Vagina (tissue), 2 donors: ENCODE data around the gene OOSP4B. TPM values are rescaled to one million over a fixed set of nuclear protein-coding genes. Genes with fewer than 3 reads are reported as not detected.
"Not testable (repeated sequence)": the region's sequence is repeated elsewhere in the genome, so short reads cannot be mapped to it uniquely, and the experiment has no call there.

ENCODE experiments used
- DNase-seq, 2 donors: peaks; one replicate each; pipeline ENCODE4 v3.0.0-alpha.2; 2017; ENCODE audit errors: extremely low spot score in 2 of 2
- H3K27ac ChIP-seq: fragments of 200-600 bp; sonication (generic); one replicate; pipeline ENCODE4 v1.5.1; 2019
- H3K27me3 ChIP-seq: fragments of 200-600 bp; sonication (generic); one replicate; pipeline ENCODE4 v1.5.1; 2019
- H3K36me3 ChIP-seq, 2 donors: fragments of 200-600 bp; sonication (generic); one replicate each; pipeline ENCODE4 v1.5.1; 2017 to 2019
- H3K4me1 ChIP-seq: fragments of 200-600 bp; sonication (generic); one replicate; pipeline ENCODE4 v1.5.1; 2019
- H3K4me3 ChIP-seq, 2 donors: fragments of 200-600 bp; sonication (generic); 1 replicate in 1 of 2; 2 replicates in 1 of 2; pipeline ENCODE4 v1.5.1; 2016 to 2019
- H3K9me3 ChIP-seq: fragments of 200-600 bp; sonication (generic); one replicate; pipeline ENCODE4 v1.5.1; 2019
- POLR2A ChIP-seq, 2 donors: fragments of 450-650 bp; IDR thresholded peaks; one replicate each; pipeline ENCODE4 v1.6.1; 2017; ENCODE audit warnings: antibody characterized with exemption in 2 of 2, mild to moderate bottlenecking in 2 of 2, moderate library complexity in 2 of 2
- POLR2AphosphoS5 ChIP-seq, 2 donors: sonication (generic); formaldehyde crosslinking; IDR thresholded peaks; one replicate each; pipeline ENCODE4 v1.9.0; 2017; ENCODE audit warnings: antibody characterized with exemption in 2 of 2, mild to moderate bottlenecking in 2 of 2, low read depth in 1 of 2; ENCODE audit not compliant: insufficient read depth in 1 of 2
- intact Hi-C: fragments of 100-400 bp; cut with DNase I; formaldehyde crosslinking; loops from one replicate; pipeline ENCODE4 v1.15.1; 2023
- total RNA-seq: library from RNA; depleted of rRNA; stranded (reverse); fragments of >200 nt; gene quantifications from one replicate; pipeline ENCODE4 v1.2.3, GENCODE V29; 2016
- TF ChIP-seq, protein P1 (sequence below), 3 experiments: fragments of 450-650 bp in 2 of 3; fragments of 200-600 bp in 1 of 3; sonication (generic) in 1 of 3; IDR thresholded peaks; one replicate each; pipeline ENCODE4 v1.5.1; 2017 to 2019; ENCODE audit warnings: antibody characterized with exemption in 3 of 3, mild to moderate bottlenecking in 2 of 3, moderate library complexity in 2 of 3

The OOSP4B gene
- not detected for total RNA-seq

DNA sequence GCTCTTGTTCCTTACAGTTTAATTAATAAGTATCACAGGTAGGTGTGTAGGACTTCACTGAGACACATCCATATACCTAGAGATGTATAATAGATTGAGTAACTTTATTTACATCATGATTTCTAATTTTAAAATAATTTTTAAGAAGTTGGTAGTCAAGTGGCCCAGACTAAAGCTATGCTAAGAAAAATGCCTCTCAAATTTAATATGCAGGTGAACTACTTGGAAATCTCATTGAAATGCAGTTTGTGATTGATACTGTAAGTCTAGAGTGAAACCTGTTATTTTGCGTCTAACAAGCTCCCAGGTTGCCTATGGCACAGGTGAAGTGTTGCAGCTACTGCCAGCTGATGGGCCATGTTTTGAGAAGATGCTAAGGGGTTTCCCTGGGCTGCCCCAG, at the start of gene OOSP4B:
Gene OOSP4B, plus strand, starts transcription at position 301 of the 400 bp plus-strand sequence.
- intact Hi-C loops: no loop called here
- no peak within 1 kb of the TSS for H3K27ac ChIP-seq
- no peak within 1 kb of the TSS for H3K4me3 ChIP-seq
- TF ChIP-seq POLR2AphosphoS5 (IDR thresholded peaks at IDR 0.05; ENCODE audit: insufficient read depth in 1 of 2, low read depth in 1 of 2) (no peak), POLR2A (IDR thresholded peaks at IDR 0.05) (no peak)
- TF ChIP-seq, protein P1, sequence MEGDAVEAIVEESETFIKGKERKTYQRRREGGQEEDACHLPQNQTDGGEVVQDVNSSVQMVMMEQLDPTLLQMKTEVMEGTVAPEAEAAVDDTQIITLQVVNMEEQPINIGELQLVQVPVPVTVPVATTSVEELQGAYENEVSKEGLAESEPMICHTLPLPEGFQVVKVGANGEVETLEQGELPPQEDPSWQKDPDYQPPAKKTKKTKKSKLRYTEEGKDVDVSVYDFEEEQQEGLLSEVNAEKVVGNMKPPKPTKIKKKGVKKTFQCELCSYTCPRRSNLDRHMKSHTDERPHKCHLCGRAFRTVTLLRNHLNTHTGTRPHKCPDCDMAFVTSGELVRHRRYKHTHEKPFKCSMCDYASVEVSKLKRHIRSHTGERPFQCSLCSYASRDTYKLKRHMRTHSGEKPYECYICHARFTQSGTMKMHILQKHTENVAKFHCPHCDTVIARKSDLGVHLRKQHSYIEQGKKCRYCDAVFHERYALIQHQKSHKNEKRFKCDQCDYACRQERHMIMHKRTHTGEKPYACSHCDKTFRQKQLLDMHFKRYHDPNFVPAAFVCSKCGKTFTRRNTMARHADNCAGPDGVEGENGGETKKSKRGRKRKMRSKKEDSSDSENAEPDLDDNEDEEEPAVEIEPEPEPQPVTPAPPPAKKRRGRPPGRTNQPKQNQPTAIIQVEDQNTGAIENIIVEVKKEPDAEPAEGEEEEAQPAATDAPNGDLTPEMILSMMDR (IDR thresholded peaks at IDR 0.05): no peak
- no peaks in the 10 kb centered on the region for H3K4me1 ChIP-seq
- H3K36me3 ChIP-seq: no peaks in the 10 kb centered on the region
- H3K27me3 ChIP-seq: no peaks in the 10 kb centered on the region
- no peak for DNase-seq
- H3K9me3 ChIP-seq: no peaks in the 10 kb centered on the region

DNA sequence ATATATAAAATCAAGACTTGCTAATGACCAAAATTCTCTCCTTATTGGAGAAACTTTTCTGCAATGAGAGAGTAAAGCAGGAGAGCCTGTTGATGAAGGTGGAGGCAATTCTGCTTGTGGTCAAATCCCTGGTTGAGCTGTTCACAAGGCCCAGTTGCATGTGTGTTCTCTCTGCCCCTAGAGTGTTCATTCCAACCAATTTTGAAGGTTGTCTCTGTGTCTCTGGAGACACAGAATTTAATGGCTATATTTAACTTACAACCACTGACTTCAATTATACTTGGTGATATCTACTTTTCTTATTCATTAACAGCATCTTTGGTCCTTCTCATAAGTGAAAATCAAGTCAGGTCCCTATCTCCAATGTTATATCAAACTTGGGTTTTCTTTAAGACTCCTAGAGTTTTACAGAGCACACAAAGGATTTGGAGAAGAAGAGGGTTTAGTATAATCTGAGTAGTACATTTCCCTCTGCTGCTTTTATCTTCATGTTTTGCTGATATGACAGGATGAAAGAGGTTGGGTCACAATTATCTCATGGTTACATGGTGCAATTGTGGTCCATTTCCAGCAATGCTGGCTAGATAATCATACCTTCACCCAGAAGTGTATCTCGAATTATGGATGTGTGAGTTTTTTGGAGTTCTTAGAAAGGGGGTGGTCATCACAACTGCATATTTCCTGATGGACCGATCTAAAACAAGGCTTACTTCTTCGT, 49.1 kb upstream of the OOSP4B start:
- no peak overlapping the region for H3K4me3 ChIP-seq
- no peaks in the 10 kb centered on the region for H3K27me3 ChIP-seq
- H3K4me1 ChIP-seq: no peaks in the 10 kb centered on the region
- no peak for TF ChIP-seq POLR2A (IDR thresholded peaks at IDR 0.05)
- TF ChIP-seq POLR2AphosphoS5 (IDR thresholded peaks at IDR 0.05; ENCODE audit: insufficient read depth in 1 of 2, low read depth in 1 of 2): no peak
- TF ChIP-seq, protein P1 (IDR thresholded peaks at IDR 0.05): no peak
- intact Hi-C loops: no loop called here
- H3K36me3 ChIP-seq: no peaks in the 10 kb centered on the region
- no peaks in the 10 kb centered on the region for H3K9me3 ChIP-seq
- DNase-seq: no peak
- H3K27ac ChIP-seq: no peak overlapping the region

DNA sequence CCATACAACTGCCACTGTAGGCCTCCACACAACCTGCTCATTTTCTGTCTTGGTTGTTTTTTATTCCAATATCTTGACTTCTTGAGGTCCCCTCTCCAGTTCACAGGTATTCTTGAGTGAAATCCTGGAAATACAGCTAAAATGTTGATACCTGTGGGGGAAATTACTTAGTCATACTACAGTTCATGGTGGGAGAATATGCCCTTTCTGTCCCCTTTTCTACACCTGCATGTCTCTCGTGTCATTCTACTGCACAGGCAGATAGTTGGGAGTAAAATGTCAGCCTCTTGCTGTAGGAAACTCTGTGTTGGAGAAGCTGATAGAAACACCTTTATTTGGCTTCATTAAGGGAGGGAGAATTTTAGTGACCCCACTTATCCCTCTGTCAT, 48.6 kb upstream of the OOSP4B start:
- H3K4me3 ChIP-seq: no peak overlapping the region
- intact Hi-C loops: no loop called here
- H3K36me3 ChIP-seq: no peaks in the 10 kb centered on the region
- TF ChIP-seq, protein P1 (IDR thresholded peaks at IDR 0.05): no peak
- no peak for TF ChIP-seq POLR2AphosphoS5 (IDR thresholded peaks at IDR 0.05; ENCODE audit: insufficient read depth in 1 of 2, low read depth in 1 of 2)
- TF ChIP-seq POLR2A (IDR thresholded peaks at IDR 0.05): no peak
- H3K9me3 ChIP-seq: no peaks in the 10 kb centered on the region
- H3K27ac ChIP-seq: no peak overlapping the region
- no peak for DNase-seq
- no peaks in the 10 kb centered on the region for H3K27me3 ChIP-seq
- H3K4me1 ChIP-seq: no peaks in the 10 kb centered on the region

DNA sequence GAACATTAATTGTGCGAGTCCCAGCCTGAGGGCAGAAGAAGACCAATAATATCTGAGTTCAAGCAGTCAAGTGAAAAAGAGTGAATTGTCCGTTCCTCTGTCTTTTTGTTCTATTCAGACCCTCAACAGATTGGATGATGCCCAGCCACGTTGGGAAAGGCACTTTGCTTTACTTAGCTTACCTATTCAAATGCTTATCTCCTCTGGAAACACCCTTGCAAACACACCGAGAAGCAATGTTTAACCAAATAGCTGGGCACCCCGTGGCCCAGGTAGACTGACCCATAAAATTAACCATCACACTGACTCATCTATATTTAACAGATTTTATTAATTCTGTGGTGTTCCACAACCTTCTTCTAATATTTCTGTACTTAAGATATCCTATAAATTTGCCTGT, 43.9 kb upstream of the OOSP4B start:
- Histone ChIP-seq H3K9me3 (no peaks in the 10 kb centered on the region), H3K36me3 (no peaks in the 10 kb centered on the region), H3K27me3 (no peaks in the 10 kb centered on the region), H3K4me3 (no peak overlapping the region), H3K4me1 (no peaks in the 10 kb centered on the region), H3K27ac (no peak overlapping the region)
- intact Hi-C loops: no loop called here
- no peak for TF ChIP-seq POLR2AphosphoS5 (IDR thresholded peaks at IDR 0.05; ENCODE audit: insufficient read depth in 1 of 2, low read depth in 1 of 2)
- DNase-seq: no peak

DNA sequence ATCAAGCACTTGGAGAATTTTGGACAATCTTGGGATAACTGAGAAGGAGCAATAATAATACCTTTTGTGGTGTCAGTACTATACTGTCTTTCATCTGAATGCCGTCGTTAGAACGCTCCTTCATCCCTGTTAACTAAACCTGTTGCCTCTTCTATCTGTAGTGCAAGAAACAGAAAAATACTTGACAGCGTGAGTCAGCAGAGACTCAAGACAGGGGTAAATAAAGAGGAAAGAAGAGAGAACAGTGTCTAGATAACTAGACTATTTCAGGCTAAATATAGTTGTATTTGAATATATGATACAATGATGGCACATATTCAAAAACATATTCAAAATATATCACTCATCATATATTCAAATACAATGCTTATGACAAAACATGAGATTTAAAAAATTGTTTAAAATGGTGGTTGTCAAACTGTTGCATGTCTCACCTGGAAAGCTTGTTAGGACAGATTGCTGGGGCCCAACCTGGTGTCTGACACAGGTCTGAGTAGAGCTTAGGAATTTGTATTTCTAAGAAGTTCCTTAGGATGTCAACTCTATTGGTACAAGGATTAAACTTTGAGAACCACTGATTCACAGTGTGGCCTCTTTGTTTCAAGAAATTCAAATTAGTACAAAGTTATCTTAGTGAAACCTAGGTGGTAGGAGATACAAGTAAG, 35.7 kb upstream of the OOSP4B start:
- Histone ChIP-seq H3K27me3 (no peaks in the 10 kb centered on the region), H3K27ac (no peak overlapping the region), H3K4me3 (no peak overlapping the region), H3K4me1 (no peaks in the 10 kb centered on the region), H3K9me3 (no peaks in the 10 kb centered on the region), H3K36me3 (no peaks in the 10 kb centered on the region)
- TF ChIP-seq, protein P1 (IDR thresholded peaks at IDR 0.05): no peak
- TF ChIP-seq POLR2A (IDR thresholded peaks at IDR 0.05) (no peak), POLR2AphosphoS5 (IDR thresholded peaks at IDR 0.05; ENCODE audit: insufficient read depth in 1 of 2, low read depth in 1 of 2) (no peak)
- intact Hi-C loops: no loop called here
- DNase-seq: no peak

DNA sequence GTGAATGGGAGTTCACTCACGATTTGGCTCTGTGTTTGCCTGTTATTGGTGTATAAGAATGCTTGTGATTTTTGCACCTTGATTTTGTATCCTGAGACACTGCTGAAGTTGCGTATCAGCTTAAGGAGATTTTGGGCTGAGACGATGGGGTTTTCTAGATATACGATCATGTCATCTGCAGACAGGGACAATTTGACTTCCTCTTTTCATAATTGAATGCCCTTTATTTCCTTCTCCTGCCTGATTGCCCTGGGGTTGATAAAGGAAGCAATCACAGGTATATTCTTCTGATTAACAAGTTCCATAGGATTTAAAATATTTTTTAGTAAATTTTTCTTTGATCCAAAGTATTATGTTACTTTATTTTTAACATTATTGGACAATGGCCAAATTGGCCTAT, 34.9 kb upstream of the OOSP4B start:
- H3K4me3 ChIP-seq, H3K4me1 ChIP-seq, H3K27me3 ChIP-seq, DNase-seq, H3K9me3 ChIP-seq, intact Hi-C loops, H3K36me3 ChIP-seq, H3K27ac ChIP-seq: not testable (repeated sequence)
